Epithelial cell of proximal tubule (primary cell): ENCODE data around the gene CDC42SE2. TPM values are rescaled to one million over a fixed set of nuclear protein-coding genes. Genes with fewer than 3 reads are reported as not detected.

Experiments used
- DNase-seq: peaks from one replicate; pipeline ENCODE4 v3.0.0-alpha.2; 2011; ENCODE audit warnings: low read depth
- H3K4me3 ChIP-seq: 2 replicates; pipeline ENCODE4 v1.5.1; 2011; ENCODE audit warnings: low read depth, mild to moderate bottlenecking, low read length
- total RNA-seq: library from RNA; depleted of rRNA; stranded (reverse); fragments of >200 nt; gene quantifications from 2 replicates; pipeline ENCODE4 v1.2.3, GENCODE V29; 2015
- TF ChIP-seq, protein P1 (sequence below): conservative IDR thresholded peaks from 2 replicates; pipeline ENCODE4 v1.5.1; 2012; ENCODE audit warnings: low read depth, mild to moderate bottlenecking, low read length

The CDC42SE2 gene
- total RNA-seq, 1 donor from 2014 or later: 40.1 TPM

DNA sequence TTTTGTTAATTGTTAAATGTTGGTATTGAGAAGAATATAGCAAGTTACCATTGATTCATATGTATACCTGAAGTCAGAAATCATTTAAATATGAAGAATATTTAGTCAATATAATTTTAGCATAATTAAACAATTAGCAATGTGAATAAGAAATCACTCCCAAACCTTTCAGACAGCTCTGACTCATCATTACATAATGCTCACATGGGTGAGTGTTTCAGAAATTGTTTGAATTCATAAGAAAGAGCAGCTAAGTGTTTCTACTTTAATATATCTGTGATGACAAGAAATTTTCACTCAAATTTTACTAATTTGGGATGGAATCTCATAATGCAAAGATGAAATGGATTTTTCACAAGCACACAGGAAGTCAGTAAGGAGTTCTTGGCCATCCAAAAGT is 42.0 kb upstream of the CDC42SE2 start:
- DNase-seq: no peak
- H3K4me3 ChIP-seq: no peak overlapping the region
- TF ChIP-seq, protein P1, sequence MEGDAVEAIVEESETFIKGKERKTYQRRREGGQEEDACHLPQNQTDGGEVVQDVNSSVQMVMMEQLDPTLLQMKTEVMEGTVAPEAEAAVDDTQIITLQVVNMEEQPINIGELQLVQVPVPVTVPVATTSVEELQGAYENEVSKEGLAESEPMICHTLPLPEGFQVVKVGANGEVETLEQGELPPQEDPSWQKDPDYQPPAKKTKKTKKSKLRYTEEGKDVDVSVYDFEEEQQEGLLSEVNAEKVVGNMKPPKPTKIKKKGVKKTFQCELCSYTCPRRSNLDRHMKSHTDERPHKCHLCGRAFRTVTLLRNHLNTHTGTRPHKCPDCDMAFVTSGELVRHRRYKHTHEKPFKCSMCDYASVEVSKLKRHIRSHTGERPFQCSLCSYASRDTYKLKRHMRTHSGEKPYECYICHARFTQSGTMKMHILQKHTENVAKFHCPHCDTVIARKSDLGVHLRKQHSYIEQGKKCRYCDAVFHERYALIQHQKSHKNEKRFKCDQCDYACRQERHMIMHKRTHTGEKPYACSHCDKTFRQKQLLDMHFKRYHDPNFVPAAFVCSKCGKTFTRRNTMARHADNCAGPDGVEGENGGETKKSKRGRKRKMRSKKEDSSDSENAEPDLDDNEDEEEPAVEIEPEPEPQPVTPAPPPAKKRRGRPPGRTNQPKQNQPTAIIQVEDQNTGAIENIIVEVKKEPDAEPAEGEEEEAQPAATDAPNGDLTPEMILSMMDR: no peak

DNA sequence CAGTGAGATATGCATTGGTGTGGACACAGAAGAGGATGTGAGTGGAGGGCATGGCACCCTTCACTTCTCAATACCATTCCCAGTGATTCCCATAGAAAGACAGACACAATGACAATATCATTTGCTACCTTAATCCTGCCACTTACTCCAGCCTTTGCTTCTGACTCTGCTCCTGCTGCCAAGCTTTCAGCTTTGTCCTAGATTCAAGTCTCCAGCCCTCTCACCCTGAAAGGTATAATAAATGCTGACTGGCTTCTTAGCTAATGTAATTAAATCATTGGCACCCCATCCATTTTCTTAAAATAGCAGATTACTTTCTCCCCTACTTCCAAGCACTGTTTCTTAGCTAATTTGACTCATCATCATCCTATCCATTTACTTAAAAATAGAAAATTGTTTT is 41.1 kb upstream of the CDC42SE2 start:
- no peak for DNase-seq
- no peak overlapping the region for H3K4me3 ChIP-seq
- TF ChIP-seq, protein P1: no peak

DNA sequence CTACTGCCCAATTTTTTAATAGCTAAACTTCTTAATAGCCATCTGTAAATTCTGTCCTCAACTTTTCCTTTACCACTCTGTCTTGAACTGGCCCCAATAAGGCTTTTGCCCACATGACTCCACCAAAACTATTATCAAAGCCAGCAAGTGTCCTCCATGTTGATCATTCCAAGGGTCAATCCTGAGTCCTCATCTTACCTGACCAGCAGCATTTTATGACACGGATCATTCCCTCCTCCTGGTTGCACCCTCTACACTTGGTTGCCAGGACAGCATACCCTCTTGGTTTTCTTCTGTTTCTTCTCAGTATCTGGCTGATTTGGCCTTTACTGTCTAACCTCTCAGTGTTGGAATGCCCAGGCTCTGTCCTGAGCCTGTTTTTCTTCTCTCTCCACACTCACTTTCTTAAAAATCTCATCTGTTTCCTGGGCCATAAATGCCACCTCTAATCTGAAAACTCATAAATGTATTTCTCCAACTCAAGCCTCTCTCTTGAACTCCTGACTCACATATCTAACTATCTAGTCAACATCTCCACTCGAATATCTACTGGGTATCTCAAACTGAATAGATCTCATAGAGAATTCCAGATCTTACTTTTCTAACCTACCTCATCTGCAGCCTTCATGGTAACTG is 40.0 kb upstream of the CDC42SE2 start:
- DNase-seq: no peak
- no peak overlapping the region for H3K4me3 ChIP-seq
- TF ChIP-seq, protein P1: no peak

DNA sequence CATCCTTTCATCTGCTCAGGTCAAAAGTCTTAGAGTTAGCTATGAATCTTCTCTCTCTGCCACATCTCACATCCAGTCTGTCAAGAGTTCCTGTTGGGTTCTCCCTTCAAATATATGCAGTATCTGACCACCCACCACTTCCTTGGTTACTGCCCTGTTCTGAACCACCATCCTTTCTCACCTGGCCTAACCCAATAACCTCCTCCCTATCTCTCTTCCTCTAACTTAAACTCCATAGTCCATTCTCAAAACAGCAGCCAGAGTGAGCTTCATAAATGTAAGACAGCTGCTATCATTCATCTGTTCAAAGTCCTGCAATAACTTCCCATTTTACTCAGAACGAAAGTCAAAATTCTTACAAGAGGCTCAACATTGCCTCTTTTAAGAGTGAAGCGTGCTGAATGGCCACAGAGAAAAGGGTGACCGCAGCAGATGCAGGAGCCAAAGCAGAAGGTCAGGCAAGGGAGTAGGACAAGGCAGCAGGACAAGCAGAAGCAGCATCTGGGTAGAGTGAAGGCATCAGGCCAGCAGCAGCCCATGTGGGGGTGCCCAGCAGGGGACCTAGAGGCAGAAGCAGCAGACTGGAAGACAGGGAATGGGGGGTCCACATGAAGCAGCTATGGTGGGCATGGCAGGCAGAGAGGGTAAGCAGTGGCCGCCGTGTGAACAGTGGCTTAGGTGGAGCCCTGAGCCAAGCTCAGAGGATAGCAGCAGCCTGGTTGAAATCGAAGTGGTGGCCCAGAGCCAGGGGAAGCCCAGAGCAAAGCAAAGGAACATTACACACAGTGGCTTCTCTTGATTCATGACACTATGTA is 39.3 kb upstream of the CDC42SE2 start:
- DNase-seq: no peak
- TF ChIP-seq, protein P1: no peak
- H3K4me3 ChIP-seq: no peak overlapping the region

DNA sequence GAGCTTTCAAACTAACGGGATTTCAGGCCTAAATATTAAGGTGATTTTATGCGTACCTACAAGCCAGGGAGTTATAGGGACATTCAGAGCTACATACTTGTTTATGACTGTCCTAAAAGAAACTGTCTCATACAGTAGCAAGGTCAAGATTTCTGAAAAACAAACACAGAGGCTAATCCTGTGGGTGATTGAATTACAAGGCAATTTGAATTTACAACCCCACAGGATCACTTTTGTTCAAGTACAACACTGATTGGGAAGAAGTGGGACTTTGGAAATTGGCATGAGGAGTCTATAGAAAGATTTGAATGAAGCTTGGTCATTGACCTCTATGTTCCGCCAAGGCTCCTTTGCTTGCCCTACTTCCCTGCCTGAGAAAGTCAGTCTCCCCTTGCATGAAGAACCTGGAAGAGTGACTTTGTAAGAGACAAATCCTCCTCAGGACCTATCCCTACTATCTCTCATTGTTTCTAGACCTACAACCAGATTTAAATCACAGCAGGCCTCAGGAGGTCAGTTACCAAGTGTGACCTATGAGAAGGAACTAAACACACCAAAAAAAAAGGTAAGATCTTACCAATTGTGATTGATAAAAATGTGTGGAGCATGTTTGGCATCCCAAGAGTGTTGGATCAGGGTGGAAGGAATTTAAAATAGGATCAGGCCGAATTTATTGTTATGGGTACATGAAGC is 38.4 kb upstream of the CDC42SE2 start:
- no peak overlapping the region for H3K4me3 ChIP-seq
- TF ChIP-seq, protein P1: no peak
- no peak for DNase-seq

DNA sequence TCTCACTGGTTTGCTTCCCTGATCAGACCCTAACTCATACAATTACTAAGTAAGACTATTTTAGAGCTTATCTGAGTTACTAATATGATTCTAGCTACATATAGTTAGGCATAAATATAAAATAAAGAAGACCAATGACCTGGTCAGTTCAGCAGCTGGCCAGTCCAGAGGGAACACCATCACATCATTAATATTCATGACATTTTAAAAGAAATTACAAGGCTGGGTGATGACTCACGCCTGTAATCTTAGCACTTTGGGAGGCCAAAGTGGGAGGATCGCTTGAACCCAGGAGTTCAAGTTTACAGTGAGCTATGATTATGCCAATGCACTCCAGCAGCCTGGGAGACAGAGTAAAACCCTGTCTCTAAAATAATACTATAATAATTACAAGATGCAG is 37.0 kb upstream of the CDC42SE2 start:
- DNase-seq: no peak
- TF ChIP-seq, protein P1: no peak
- no peak overlapping the region for H3K4me3 ChIP-seq
